SK-N-SH treated with all-trans-retinoic acid at 6 μM for 48 hours (cell line): ENCODE data around the gene PAK5.

Source experiments
- ISL1 ChIP-seq: fragments of 250-450 bp; sonication (Bioruptor Pico); IDR thresholded peaks from 2 replicates; pipeline ENCODE4 v2.1.2; 2022; ENCODE audit warnings: mild to moderate bottlenecking, moderate library complexity
- PPARA ChIP-seq: fragments of 250-450 bp; sonication (Bioruptor Pico); IDR thresholded peaks from 2 replicates; pipeline ENCODE4 v1.5.0; 2020; ENCODE audit warnings: mild to moderate bottlenecking, borderline replicate concordance
- ZFP30 ChIP-seq: fragments of 450-650 bp; formaldehyde crosslinking; IDR thresholded peaks from 2 replicates; pipeline ENCODE4 v1.5.0; 2022; ENCODE audit warnings: mild to moderate bottlenecking, moderate library complexity
- TF ChIP-seq, protein P1 (sequence below): fragments of 250-450 bp; sonication (Bioruptor Pico); IDR thresholded peaks from 2 replicates; pipeline ENCODE4 v1.8.0; 2020; ENCODE audit warnings: mild to moderate bottlenecking, moderate library complexity, borderline replicate concordance
- TF ChIP-seq, protein P2 (sequence below): fragments of 250-450 bp; sonication (Bioruptor Pico); IDR thresholded peaks from 2 replicates; pipeline ENCODE4 v1.5.0; 2020; ENCODE audit warnings: mild to moderate bottlenecking, moderate library complexity

DNA sequence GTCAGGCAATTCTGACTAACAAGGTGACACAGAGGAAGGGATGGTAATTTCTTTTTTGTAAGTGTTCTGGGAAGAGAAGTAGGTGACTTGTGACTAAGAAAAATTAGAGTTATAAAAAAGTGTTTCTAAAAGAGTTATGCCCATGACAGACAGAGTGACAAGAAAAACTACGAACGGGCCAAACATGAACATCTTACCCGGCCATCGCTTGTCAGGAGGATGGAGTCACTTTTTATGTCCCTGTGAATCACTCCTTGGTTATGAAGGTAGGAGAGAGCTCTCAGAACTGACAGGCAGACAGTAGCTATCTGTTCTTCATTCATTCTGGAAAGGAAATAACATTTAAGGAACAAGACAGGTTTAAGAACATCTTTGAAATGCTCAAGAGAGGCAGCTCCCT, 281.5 kb downstream of the PAK5 start:
- TF ChIP-seq PPARA, result no peak
- TF ChIP-seq ZFP30, result no peak
- TF ChIP-seq, protein P1, sequence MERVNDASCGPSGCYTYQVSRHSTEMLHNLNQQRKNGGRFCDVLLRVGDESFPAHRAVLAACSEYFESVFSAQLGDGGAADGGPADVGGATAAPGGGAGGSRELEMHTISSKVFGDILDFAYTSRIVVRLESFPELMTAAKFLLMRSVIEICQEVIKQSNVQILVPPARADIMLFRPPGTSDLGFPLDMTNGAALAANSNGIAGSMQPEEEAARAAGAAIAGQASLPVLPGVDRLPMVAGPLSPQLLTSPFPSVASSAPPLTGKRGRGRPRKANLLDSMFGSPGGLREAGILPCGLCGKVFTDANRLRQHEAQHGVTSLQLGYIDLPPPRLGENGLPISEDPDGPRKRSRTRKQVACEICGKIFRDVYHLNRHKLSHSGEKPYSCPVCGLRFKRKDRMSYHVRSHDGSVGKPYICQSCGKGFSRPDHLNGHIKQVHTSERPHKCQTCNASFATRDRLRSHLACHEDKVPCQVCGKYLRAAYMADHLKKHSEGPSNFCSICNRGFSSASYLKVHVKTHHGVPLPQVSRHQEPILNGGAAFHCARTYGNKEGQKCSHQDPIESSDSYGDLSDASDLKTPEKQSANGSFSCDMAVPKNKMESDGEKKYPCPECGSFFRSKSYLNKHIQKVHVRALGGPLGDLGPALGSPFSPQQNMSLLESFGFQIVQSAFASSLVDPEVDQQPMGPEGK (CRISPR knock-in tag), result no peak
- no peak for TF ChIP-seq ISL1 (CRISPR knock-in tag)
- TF ChIP-seq, protein P2, sequence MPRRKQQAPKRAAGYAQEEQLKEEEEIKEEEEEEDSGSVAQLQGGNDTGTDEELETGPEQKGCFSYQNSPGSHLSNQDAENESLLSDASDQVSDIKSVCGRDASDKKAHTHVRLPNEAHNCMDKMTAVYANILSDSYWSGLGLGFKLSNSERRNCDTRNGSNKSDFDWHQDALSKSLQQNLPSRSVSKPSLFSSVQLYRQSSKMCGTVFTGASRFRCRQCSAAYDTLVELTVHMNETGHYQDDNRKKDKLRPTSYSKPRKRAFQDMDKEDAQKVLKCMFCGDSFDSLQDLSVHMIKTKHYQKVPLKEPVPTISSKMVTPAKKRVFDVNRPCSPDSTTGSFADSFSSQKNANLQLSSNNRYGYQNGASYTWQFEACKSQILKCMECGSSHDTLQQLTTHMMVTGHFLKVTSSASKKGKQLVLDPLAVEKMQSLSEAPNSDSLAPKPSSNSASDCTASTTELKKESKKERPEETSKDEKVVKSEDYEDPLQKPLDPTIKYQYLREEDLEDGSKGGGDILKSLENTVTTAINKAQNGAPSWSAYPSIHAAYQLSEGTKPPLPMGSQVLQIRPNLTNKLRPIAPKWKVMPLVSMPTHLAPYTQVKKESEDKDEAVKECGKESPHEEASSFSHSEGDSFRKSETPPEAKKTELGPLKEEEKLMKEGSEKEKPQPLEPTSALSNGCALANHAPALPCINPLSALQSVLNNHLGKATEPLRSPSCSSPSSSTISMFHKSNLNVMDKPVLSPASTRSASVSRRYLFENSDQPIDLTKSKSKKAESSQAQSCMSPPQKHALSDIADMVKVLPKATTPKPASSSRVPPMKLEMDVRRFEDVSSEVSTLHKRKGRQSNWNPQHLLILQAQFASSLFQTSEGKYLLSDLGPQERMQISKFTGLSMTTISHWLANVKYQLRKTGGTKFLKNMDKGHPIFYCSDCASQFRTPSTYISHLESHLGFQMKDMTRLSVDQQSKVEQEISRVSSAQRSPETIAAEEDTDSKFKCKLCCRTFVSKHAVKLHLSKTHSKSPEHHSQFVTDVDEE (CRISPR knock-in tag), result no peak
